HepG2 (cell line): ENCODE data around the gene SPATC1L.

ENCODE experiments used
- EZH2 ChIP-seq: conservative IDR thresholded peaks from 2 replicates; pipeline ENCODE4 v1.6.1; 2012; ENCODE audit warnings: mild to moderate bottlenecking, low read depth, low read length, moderate library complexity
- GRHL1 ChIP-seq: sonication (generic); formaldehyde crosslinking; conservative IDR thresholded peaks from 2 replicates; pipeline ENCODE4 v1.8.0; 2022; ENCODE audit warnings: missing genetic modification reagents
- TCF7 ChIP-seq: sonication (generic); IDR thresholded peaks from 2 replicates; pipeline ENCODE4 v1.6.1; 2016; ENCODE audit warnings: antibody characterized with exemption, low read depth

- TF ChIP-seq EZH2 (no peak), GRHL1 (CRISPR knock-in tag) (no peak), TCF7 (no peak)
Observed at GRCh38 chr21:46183910-46184624, at the start of gene SPATC1L.
